H9 (cell line): ENCODE measurements around the gene RBM33. TPM values are rescaled to one million over a fixed set of nuclear protein-coding genes. Genes with fewer than 3 reads are reported as not detected.
A peak's percentile ranks its signal among the peaks of the same experiment; 100 is the strongest.

Source experiments
- DNase-seq: peaks from one replicate; pipeline ENCODE4 v3.0.0-alpha.2; 2017
- H2AFZ ChIP-seq: one replicate; pipeline ENCODE4 v1.6.1; 2013; ENCODE audit warnings: mild to moderate bottlenecking, low read length, control low read depth, moderate library complexity
- H2AK5ac ChIP-seq: 2 replicates; pipeline ENCODE4 v1.6.1; 2013; ENCODE audit warnings: low read length, control low read depth, mixed read lengths; ENCODE audit not compliant: insufficient read length
- H2BK120ac ChIP-seq: one replicate; pipeline ENCODE4 v1.6.1; 2013; ENCODE audit warnings: low read depth, mild to moderate bottlenecking, low read length, control low read depth, inconsistent platforms; ENCODE audit not compliant: poor library complexity, severe bottlenecking
- H2BK12ac ChIP-seq: 2 replicates; pipeline ENCODE4 v1.6.1; 2013; ENCODE audit warnings: low read length, control low read depth, mixed read lengths, low read depth; ENCODE audit not compliant: insufficient read length
- H2BK15ac ChIP-seq: 2 replicates; pipeline ENCODE4 v1.6.1; 2013; ENCODE audit warnings: low read depth, low read length, control low read depth
- H2BK20ac ChIP-seq: one replicate; pipeline ENCODE4 v1.6.1; 2013; ENCODE audit warnings: low read depth, mild to moderate bottlenecking, low read length, control low read depth, inconsistent platforms; ENCODE audit not compliant: poor library complexity, severe bottlenecking
- H2BK5ac ChIP-seq: 2 replicates; pipeline ENCODE4 v1.6.1; 2013; ENCODE audit warnings: low read length, control low read depth, mixed read lengths; ENCODE audit not compliant: insufficient read length
- H3K14ac ChIP-seq: 2 replicates; pipeline ENCODE4 v1.6.1; 2013; ENCODE audit warnings: low read length, control low read depth; ENCODE audit not compliant: insufficient read depth
- H3K18ac ChIP-seq: 2 replicates; pipeline ENCODE4 v1.6.1; 2013; ENCODE audit warnings: low read depth, mild to moderate bottlenecking, mixed read lengths, low read length, control low read depth; ENCODE audit not compliant: insufficient read length
- H3K23ac ChIP-seq: 2 replicates; pipeline ENCODE4 v1.6.1; 2013; ENCODE audit warnings: low read length, control low read depth, mixed read lengths, low read depth; ENCODE audit not compliant: insufficient read length
- H3K23me2 ChIP-seq: 2 replicates; pipeline ENCODE4 v1.6.1; 2013; ENCODE audit warnings: low read depth, mild to moderate bottlenecking, mixed read lengths, low read length, control low read depth; ENCODE audit not compliant: insufficient read length, poor library complexity, severe bottlenecking
- H3K27ac ChIP-seq: 2 replicates; pipeline ENCODE4 v1.5.1; 2013; ENCODE audit warnings: low read length, control low read depth, mixed read lengths, low read depth; ENCODE audit not compliant: insufficient read length
- H3K27me3 ChIP-seq: 2 replicates; pipeline ENCODE4 v1.6.1; 2013; ENCODE audit warnings: low read length, control low read depth, inconsistent platforms; ENCODE audit not compliant: insufficient read depth
- H3K4ac ChIP-seq: 2 replicates; pipeline ENCODE4 v1.6.1; 2013; ENCODE audit warnings: low read depth, mild to moderate bottlenecking, control low read depth, inconsistent platforms, low read length, moderate library complexity
- H3K4me1 ChIP-seq: 2 replicates; pipeline ENCODE4 v1.6.1; 2013; ENCODE audit warnings: low read length, control low read depth, inconsistent platforms; ENCODE audit not compliant: insufficient read depth
- H3K4me2 ChIP-seq: 2 replicates; pipeline ENCODE4 v1.6.1; 2013; ENCODE audit warnings: low read length, control low read depth, mixed read lengths; ENCODE audit not compliant: insufficient read length, insufficient read depth
- H3K56ac ChIP-seq: 2 replicates; pipeline ENCODE4 v1.6.1; 2013; ENCODE audit warnings: low read depth, mild to moderate bottlenecking, mixed read lengths, low read length, control low read depth; ENCODE audit not compliant: insufficient read length
- H3K79me1 ChIP-seq: 2 replicates; pipeline ENCODE4 v1.6.1; 2013; ENCODE audit warnings: low read depth, mild to moderate bottlenecking, moderate library complexity, low read length, control low read depth, inconsistent platforms; ENCODE audit not compliant: insufficient read depth, poor library complexity, severe bottlenecking
- H3K79me2 ChIP-seq: 2 replicates; pipeline ENCODE4 v1.6.1; 2013; ENCODE audit warnings: low read length, control low read depth, inconsistent platforms; ENCODE audit not compliant: insufficient read depth
- H3K9ac ChIP-seq: 2 replicates; pipeline ENCODE4 v1.6.1; 2013; ENCODE audit warnings: low read length, control low read depth, mixed read lengths; ENCODE audit not compliant: insufficient read length; ENCODE audit errors: extremely low read depth
- H3K9me3 ChIP-seq: one replicate; pipeline ENCODE4 v1.6.1; 2013; ENCODE audit warnings: low read depth, low read length, inconsistent platforms; ENCODE audit not compliant: control insufficient read depth
- H3T11ph ChIP-seq: one replicate; pipeline ENCODE4 v1.6.1; 2013; ENCODE audit warnings: mild to moderate bottlenecking, low read length, control low read depth, inconsistent platforms
- H4K20me1 ChIP-seq: one replicate; pipeline ENCODE4 v1.6.1; 2013; ENCODE audit not compliant: control insufficient read depth, insufficient read length, insufficient read depth
- H4K5ac ChIP-seq: 2 replicates; pipeline ENCODE4 v1.6.1; 2013; ENCODE audit warnings: low read depth, mild to moderate bottlenecking, mixed read lengths, low read length, control low read depth; ENCODE audit not compliant: insufficient read length
- H4K8ac ChIP-seq: replicated peaks from 2 replicates; pipeline ENCODE4 v1.6.1; 2013; ENCODE audit warnings: low read length, control low read depth, mixed read lengths, low read depth; ENCODE audit not compliant: insufficient read length
- H4K91ac ChIP-seq: 2 replicates; pipeline ENCODE4 v1.6.1; 2013; ENCODE audit warnings: low read depth, mild to moderate bottlenecking, moderate library complexity, mixed read lengths, low read length, control low read depth; ENCODE audit not compliant: insufficient read length
- H3K27ac Mint-ChIP-seq, 3 experiments: 2 replicates in 2 of 3; 3 replicates in 1 of 3; pipeline ENCODE4 v1.8.0; 2020 to 2021; ENCODE audit warnings: mixed read lengths in 3 of 3, mild to moderate bottlenecking in 1 of 3, moderate library complexity in 1 of 3
- H3K27me3 Mint-ChIP-seq: 2 replicates; pipeline ENCODE4 v1.8.0; 2021; ENCODE audit warnings: low read depth, mild to moderate bottlenecking, moderate library complexity, mixed read lengths
- H3K36me3 Mint-ChIP-seq, 3 experiments: 2 replicates in 2 of 3; 3 replicates in 1 of 3; pipeline ENCODE4 v1.8.0; 2020 to 2021; ENCODE audit warnings: low read depth in 3 of 3, mixed read lengths in 3 of 3; ENCODE audit not compliant: insufficient read depth in 1 of 3
- H3K4me1 Mint-ChIP-seq, 2 experiments: 2 replicates each; pipeline ENCODE4 v1.8.0; 2020; ENCODE audit warnings: mixed read lengths in 2 of 2
- H3K4me3 Mint-ChIP-seq, 2 experiments: 2 replicates in 1 of 2; 3 replicates in 1 of 2; pipeline ENCODE4 v1.8.0; 2020 to 2021; ENCODE audit warnings: mild to moderate bottlenecking in 2 of 2, mixed read lengths in 2 of 2, moderate library complexity in 1 of 2
- H3K9me3 Mint-ChIP-seq, 2 experiments: 2 replicates in 1 of 2; 3 replicates in 1 of 2; pipeline ENCODE4 v1.8.0; 2020; ENCODE audit warnings: mild to moderate bottlenecking in 2 of 2, mixed read lengths in 2 of 2, moderate library complexity in 1 of 2
- WGBS: extraction: QIAGEN DNeasy Blood & Tissue Kit; methylation state at CpG from one replicate; pipeline ENCODE4 v1.1.7; 2013; ENCODE audit warnings: missing lambda C conversion rate, low lambda C conversion rate, mixed read lengths; ENCODE audit not compliant: insufficient read length; ENCODE audit errors: extremely low coverage; 5-methylcytosine and 5-hydroxymethylcytosine counted together
- total RNA-seq: library from RNA; stranded (reverse); gene quantifications from 2 replicates; pipeline ENCODE4 v1.2.1, GENCODE V29; 2021
- TF ChIP-seq, protein P1 (sequence below): fragments of 200-600 bp; sonication (generic); conservative IDR thresholded peaks from 3 replicates; pipeline ENCODE4 v1.8.0; 2021; ENCODE audit warnings: antibody characterized with exemption, mild to moderate bottlenecking

Gene RBM33
- total RNA-seq, 1 experiment from 2014 or later: 71.3 TPM

DNA sequence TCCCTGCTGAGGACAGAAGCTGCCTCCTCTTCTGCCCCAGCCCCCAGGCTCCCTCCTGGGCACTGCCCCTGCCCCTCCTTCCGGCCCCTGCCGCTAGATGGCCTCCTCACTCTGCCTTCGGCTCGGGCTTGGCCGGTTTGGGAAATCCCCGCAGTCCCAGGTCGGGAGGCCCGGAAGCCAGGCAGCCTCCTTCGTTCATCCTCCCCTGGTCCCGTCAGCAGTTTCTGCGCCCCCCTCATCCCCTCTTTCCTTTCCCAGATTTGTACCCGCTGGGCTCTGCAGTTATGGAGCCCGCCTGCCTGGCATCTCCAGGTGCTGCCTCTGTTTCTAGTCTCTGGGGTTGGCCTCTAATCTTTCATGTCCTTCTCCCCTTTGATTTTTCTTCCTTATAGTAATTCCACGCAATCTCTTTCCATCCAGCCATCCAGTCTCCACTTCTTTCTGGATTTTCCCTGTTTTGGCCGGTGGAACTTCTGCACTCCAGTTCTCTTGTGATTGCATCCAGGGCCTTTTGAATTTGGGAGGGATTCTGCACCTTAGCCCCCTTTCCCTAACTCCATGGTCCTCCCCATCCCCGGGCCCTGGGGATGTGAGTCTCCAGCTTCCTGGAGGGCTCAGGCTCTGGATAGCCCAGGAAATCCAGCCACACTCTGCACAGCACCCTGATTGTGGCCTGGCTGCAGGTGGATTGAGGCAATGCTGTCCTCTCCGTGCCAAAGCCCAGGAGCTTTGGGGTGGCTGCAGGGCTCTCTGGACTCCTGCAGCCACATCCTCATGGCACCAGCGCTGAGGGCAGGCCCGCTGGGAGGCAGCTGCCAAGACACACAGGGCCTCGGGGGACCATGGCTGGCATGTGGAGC lies 171.1 kb downstream of the RBM33 start:
- Histone ChIP-seq H2BK15ac (no peak overlapping the region), H3K27me3 (peaks cover 43% of the 10 kb centered on the region), H4K91ac (no peak overlapping the region), H3K4me1 (no peaks in the 10 kb centered on the region), H3K23ac (no peak overlapping the region), H3K9me3 (no peaks in the 10 kb centered on the region), H3K14ac (no peak overlapping the region), H3K9ac (no peak overlapping the region), H4K5ac (no peak overlapping the region), H3K79me2 (no peaks in the 10 kb centered on the region), H2BK20ac (no peak overlapping the region), H4K8ac (no peak overlapping the region), H3K23me2 (peaks cover 7% of the 10 kb centered on the region), H3K56ac (no peak overlapping the region), H4K20me1 (no peaks in the 10 kb centered on the region), H3K27ac (no peak overlapping the region), H2AFZ (no peak overlapping the region), H3K4ac (no peak overlapping the region), H3T11ph (no peak overlapping the region), H2BK120ac (no peak overlapping the region), H2AK5ac (no peak overlapping the region), H2BK5ac (no peak overlapping the region), H3K79me1 (no peaks in the 10 kb centered on the region), H3K4me2 (peak overlapping the region; percentile 16), H2BK12ac (no peak overlapping the region), H3K18ac (no peak overlapping the region)
- TF ChIP-seq, protein P1, sequence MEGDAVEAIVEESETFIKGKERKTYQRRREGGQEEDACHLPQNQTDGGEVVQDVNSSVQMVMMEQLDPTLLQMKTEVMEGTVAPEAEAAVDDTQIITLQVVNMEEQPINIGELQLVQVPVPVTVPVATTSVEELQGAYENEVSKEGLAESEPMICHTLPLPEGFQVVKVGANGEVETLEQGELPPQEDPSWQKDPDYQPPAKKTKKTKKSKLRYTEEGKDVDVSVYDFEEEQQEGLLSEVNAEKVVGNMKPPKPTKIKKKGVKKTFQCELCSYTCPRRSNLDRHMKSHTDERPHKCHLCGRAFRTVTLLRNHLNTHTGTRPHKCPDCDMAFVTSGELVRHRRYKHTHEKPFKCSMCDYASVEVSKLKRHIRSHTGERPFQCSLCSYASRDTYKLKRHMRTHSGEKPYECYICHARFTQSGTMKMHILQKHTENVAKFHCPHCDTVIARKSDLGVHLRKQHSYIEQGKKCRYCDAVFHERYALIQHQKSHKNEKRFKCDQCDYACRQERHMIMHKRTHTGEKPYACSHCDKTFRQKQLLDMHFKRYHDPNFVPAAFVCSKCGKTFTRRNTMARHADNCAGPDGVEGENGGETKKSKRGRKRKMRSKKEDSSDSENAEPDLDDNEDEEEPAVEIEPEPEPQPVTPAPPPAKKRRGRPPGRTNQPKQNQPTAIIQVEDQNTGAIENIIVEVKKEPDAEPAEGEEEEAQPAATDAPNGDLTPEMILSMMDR: peak; percentile 85
- H3K27ac Mint-ChIP-seq: no peak overlapping the region
- peaks cover 7 to 39% of the 10 kb centered on the region in 2 experiments for H3K4me1 Mint-ChIP-seq
- H3K27me3 Mint-ChIP-seq: peaks cover 62% of the 10 kb centered on the region
- H3K4me3 Mint-ChIP-seq: peak overlapping the region in 1 of 2 experiments; percentile 44; a peak in 1 of 5 replicates
- WGBS: no CpG with 5 or more reads among the region's 20 CpGs
- DNase-seq: peak; percentile 82
- no peaks in the 10 kb centered on the region; a peak in 2 of 7 replicates for H3K36me3 Mint-ChIP-seq
- H3K9me3 Mint-ChIP-seq: peaks cover 0 to 3% of the 10 kb centered on the region in 2 experiments; a peak in 3 of 5 replicates
